ENCODE results near the gene TRIM14.

DNA sequence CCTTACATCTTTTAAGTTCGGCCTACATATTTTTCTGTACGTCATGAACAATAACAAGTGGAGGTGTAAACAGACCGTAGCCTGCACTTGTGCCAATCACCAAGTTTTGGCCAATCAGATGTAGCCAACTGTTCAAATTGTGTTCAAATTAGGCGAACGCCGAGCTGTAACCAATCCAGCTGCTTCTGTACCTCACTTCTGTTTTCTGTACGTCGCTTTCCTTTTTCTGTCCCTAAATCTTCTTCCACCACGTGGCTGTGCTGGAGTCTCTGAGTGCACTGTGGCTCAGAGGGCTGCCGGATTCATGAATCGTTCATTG is 26.4 kb downstream of the TRIM14 start:
- TF ChIP-seq POLR2A (IDR thresholded peaks at IDR 0.05), result no peak
- TF ChIP-seq, protein P1, sequence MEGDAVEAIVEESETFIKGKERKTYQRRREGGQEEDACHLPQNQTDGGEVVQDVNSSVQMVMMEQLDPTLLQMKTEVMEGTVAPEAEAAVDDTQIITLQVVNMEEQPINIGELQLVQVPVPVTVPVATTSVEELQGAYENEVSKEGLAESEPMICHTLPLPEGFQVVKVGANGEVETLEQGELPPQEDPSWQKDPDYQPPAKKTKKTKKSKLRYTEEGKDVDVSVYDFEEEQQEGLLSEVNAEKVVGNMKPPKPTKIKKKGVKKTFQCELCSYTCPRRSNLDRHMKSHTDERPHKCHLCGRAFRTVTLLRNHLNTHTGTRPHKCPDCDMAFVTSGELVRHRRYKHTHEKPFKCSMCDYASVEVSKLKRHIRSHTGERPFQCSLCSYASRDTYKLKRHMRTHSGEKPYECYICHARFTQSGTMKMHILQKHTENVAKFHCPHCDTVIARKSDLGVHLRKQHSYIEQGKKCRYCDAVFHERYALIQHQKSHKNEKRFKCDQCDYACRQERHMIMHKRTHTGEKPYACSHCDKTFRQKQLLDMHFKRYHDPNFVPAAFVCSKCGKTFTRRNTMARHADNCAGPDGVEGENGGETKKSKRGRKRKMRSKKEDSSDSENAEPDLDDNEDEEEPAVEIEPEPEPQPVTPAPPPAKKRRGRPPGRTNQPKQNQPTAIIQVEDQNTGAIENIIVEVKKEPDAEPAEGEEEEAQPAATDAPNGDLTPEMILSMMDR (IDR thresholded peaks at IDR 0.05), result no peak

All from right lobe of liver (tissue), 4 donors.